HG03469 (cell line): ENCODE data around the gene KDM6B.

Source experiments
- ATAC-seq: cut with Tn5 transposase; IDR thresholded peaks from one replicate; pipeline ENCODE4 v1.9.1; 2021; ENCODE audit warnings: mild to moderate bottlenecking, moderate library complexity, moderate number of reproducible peaks; ENCODE audit not compliant: unreplicated experiment

Gene KDM6B

DNA sequence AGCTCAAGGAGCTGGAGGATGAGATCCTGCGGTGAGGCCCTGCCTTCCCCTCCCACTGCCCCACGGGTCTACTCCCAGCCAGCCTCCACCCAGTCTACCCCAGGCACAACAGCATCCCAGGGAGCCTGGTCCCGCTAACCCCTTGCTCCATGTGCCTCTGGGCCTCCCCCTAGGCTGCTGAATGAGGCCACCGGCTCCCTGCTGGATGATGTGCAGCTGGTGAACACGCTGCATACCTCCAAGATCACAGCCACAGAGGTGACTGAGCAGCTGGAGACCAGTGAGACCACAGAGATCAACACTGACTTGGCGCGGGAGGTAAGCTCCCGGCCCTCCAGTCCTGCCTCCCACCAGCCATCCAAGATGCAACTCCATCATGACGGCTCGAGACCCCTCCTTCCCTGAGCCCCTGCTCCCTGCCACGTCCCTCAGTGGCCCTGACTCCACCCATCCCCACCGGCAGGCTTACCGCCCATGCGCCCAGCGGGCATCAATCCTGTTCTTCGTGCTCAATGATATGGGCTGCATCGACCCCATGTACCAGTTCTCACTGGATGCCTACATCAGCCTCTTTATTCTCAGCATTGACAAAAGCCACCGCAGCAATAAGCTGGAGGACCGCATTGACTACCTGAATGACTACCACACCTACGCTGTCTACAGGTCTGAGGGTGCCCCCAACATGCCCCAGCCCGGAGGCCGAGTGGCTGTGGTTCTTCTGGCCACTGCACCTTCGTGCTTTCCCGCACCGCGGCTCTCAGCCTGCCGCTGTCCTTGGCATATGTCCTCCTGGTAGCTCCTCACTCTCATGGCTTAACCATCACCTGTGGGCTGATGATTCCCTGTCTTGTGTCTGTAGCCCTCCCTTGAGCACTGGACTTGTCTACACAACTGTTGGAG lies 15.0 kb upstream of the KDM6B start:
- ATAC-seq = no peak

DNA sequence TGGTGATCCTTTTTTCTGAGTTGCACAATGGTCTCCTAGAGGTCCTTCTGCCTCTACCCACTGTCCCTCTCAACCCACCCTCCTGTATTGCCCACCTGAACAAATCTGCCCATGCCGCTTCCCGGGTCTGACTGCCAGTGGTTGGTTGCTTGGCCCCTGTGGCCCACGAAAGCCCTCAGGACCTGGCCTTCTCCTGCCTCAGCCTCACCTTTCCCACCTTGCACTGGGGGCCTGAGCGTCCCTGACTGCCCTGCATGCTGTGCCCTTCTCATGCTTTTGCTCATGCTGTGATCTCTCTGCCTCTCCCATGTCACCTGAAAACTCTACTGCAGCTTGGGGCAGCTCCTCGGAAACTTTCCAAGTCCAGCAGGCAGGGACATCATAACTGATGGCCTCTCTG lies 13.8 kb upstream of the KDM6B start:
- no peak for ATAC-seq

DNA sequence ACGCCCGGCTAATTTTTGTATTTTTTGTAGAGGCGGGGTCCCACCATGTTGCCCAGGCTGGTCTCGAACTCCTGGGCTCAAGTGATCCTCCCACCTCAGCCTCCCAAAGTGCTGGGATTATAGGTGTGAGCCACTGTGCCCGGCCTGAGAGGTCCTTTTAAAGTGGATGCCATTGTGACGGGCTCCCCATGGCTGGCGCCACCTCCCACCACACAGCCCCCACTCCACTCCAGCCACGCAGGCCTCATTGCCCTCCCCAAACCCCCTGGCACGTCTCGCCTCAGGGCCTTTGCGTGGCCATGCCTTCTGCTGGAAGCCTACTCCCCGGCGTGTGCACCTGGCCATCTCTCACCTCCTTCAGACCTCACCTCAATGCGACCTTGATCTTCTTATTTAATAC lies 11.9 kb upstream of the KDM6B start:
- no peak for ATAC-seq

DNA sequence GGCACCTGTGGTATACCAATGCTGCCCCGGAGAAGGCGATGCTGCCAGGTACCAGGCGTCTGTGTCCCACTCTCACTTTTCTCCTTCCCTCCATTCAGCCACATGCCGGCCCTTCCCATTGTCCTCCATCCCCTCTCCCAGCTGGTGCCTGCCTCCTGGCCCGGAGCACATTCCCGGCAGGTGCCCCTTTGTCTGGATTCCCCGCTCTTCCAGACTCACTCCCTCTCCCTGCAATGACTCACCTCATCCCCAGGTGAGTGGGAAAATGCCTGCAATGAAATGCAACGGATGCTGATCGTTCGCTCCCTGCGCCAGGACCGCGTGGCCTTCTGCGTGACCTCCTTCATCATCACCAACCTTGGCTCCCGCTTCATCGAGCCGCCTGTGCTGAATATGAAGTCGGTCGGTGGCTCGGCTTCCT lies 10.4 kb upstream of the KDM6B start:
- no peak for ATAC-seq

DNA sequence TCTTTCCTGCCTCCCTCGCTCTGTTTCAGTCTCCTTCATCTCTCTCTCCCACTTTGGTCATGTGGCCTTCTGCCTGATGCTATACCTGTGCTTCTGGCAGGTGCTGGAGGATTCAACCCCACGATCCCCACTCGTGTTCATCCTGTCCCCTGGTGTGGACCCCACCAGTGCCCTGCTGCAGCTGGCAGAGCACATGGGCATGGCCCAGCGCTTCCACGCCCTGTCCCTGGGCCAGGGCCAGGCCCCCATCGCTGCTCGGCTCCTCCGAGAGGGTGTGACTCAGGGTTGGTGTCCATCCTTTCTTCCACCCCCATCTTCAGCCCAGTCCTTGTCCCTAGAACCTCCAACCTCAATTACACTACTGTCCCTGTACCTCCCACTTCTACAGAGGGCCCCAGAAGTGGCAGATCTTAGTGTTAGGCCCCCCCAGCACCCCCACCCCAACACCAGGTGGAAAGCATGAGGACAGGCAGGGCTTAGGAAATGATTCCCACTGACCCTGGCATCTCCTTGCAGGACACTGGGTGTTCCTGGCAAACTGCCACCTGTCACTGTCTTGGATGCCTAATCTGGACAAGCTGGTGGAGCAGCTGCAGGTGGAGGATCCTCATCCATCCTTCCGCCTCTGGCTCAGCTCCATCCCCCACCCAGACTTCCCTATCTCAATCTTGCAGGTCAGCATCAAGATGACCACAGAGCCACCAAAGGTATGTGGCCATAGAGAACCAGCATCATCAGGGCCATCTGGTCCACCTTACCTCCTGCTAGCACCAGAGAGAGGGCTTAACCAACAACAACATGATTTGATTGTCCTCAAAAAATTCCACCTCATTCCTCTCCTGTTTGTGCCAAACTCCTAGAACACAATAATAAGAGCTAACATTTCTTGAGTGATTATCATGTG lies 9.7 kb upstream of the KDM6B start:
- no peak for ATAC-seq

DNA sequence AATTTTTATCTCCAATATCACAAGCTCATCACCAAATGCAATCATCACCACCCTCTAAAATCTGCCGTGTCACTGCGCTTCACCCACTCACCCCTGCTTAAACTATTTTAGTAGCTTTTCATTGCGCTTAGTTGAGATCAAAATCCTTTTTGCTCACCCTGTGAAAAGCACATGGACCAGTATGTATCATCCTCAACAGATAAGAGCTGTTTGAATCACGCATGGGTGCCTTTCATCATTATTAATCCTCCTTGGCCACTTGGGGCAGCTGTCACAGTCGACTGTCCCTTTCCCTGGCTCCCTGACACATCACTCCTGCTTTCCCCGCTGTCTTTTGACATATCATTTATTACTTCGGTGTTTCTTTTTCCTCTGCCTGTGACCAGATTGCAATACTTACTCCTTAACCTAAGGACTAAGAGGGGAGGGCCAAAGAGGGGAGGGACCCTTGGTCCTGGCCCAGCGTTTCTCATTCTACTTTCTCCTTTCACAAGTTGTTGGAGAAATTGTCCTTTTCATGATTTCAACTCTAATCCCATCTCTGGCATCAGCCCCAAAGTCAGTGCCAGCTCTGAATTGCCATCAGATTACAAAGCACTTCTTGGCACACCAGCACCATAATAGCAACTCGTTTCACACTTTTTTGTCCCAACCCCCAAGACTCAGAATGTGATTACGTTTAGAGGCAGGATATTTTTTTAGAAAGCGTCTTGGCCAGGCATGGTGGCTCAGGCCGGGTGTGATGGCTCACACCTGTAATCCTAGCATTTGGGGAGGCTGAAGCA lies 8.6 kb upstream of the KDM6B start:
- no peak for ATAC-seq

DNA sequence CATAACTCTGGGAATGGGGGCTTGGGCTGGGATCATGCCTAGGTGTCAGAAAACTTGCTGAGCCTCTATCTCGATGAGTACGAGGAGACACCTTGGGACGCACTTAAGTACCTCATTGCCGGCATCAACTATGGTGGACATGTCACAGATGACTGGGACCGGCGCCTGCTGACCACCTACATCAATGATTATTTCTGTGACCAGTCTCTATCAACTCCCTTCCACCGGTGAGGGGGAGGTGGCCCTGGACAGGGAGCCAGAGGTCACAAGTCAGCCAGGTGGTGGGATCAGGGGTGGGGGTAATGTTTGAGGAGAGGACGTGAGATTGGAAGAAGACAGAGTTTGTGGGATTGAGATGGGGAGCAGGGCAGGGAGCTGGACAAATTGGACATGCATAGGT lies 3.4 kb upstream of the KDM6B start:
- ATAC-seq = no peak

DNA sequence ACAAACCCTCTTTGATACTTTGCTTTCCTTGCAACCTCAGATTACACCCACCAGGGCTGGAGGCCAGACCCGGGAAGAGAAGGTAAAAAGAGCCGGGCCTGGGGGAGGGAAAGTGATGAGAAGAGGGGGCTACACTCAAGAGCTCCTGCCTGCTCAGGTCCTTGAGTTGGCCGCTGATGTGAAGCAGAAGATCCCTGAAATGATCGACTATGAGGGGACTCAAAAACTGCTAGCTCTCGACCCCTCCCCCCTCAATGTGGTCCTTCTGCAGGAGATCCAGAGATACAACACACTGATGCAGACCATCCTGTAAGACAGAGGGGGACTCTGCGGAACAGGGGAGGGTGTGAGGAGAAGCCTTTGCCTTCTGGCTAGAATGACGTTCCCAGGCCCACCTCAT lies 2.8 kb upstream of the KDM6B start:
- ATAC-seq = no peak

DNA sequence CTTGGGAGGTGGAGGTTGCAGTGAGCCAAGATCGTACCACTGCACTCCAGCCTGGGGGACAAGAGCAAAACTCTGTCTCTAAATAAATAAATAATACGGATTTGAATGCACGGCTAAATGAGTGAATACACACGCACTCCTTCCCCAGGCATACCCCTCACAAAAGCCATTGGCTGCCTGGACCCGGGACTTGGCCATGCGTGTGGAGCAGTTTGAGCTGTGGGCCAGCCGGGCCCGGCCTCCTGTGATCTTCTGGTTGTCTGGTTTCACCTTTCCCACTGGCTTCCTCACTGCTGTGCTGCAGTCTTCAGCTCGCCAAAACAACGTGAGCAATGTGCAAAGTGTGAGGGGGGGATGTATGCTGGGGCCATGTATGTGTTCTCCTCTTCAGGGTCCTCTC lies 1.6 kb upstream of the KDM6B start:
- no peak for ATAC-seq

DNA sequence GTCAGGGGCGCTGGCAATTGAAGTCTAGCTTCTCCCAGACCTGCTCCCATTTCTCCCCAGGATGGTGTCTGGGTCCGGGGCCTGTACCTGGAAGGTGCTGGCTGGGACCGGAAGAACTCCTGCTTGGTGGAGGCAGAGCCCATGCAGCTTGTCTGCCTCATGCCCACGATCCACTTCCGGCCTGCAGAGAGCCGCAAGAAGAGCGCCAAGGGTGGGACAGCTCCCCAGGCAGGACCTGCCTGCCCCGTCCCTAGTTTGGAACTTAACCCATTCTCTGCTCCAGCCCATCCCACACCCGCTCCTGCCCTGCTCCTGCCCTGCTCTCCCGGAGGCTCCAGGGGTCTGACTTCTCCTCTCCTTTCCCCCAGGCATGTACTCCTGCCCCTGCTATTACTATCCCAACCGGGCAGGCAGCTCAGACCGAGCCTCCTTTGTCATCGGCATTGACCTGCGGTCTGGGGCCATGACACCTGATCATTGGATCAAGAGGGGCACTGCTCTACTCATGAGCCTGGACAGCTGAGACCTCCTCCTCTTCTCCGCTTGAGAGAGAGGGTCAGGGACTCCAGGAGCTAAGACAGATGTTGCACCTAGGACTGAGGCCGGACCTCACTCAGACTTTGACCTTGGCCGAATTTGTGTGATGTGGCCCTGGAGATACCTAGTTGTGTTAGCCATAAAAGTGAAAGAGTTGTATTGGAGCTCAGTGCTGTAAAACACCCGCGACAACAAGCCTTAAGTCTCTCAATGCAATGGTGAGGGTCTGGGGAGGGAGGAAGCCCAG lies 814 bp upstream of the KDM6B start:
- ATAC-seq = no peak

DNA sequence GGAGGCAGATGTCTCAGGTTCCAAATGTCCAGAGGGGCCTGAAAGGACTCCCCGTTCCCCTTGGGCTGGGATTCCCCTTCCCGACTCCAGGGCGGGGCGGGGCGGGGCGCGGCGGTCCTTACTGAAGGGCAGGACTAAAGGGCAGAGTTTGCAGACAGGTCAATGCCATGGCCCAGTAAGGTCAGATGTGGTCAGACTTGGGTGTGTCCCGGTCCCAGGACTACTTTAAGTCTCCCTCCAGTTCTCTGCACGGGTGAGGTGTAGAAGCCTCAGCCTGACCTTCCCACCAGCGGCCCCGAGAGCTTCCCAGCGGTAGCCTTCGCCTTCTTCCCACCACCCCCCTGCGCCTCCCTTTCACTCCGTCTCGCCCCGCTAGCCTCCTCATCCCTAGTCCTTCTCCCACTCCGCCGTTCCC lies 532 bp downstream of the KDM6B start:
- ATAC-seq = no peak

DNA sequence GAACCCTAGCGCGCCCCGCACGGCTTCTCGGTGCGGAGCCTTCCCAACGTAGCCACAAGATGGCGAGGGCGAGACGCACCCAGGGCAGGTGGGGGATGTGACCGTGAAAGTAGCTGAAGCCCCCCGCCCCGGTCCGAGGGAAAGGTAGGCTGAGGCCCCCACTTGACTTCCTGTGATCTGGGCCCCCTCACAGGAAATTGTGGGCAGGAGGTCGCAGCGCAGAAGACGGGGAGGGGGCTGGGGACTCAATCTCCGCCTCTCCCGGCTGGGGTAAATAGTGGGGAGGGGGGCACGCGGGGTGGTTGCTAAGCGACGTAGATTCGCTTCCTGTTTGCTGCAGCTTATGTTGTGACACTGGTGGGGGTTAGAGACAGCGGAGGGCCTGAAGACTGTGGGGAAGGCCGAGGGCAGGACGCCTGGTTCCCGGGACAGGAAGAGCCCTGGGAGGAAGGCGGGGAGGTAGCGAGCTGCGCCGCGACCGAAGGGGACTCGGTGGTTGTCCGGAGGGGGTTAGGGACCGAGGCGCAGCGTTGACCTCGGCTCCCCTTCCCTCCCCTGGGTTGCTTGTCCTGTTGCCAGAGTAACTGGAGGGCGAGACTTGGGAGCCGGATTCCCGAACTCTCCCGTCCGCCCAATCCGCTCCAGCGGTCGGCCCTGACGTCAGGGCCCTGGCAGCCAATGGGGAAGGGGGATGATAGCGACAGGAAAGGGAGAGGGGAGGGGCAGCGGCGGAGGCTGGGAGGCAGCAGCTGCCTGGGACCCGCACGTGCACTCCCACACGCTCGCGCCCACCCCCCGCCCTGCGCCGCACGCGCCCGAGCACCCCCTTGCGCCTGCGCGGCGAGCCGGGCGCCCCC lies 1.2 kb downstream of the KDM6B start:
- ATAC-seq = peak; percentile 28

DNA sequence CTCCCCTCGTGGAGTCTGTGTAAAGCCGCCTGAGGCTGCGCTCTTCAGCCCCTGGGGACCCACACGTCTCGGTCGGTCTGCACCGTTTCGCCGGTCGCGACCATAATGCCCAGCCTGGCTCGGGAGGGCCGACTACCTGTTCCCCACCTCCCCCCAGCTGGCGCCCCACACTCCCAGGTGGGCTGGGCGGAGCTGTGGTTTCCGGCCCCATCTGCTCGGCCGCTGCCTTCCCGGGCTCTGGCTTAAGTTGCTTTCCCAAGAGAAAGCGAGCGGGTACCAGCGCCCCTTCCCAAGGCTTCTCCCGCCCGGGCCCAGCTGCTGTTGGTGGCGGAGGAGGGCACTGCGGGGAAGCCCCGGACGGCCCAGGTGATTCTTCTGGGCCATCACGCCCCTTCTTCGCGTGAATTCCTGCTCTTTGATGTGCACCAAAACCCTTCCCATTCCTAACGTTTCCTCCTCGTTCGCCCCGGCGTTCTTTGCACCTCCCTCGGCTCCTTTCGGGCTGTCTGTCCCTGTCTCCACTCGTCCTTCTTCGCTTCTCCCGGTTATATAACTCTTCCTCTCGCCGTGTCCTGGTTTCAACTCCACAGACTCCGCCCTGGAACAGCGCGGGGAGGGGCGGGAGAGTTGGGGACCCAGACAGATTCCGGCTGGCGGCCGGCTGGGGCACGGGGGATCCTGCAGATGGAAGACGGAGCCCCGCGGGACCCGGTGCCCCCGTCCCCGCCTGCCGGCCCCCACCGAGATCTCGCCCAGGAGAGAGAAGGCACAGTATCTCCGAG lies 2.0 kb downstream of the KDM6B start:
- ATAC-seq = peak; percentile 15

DNA sequence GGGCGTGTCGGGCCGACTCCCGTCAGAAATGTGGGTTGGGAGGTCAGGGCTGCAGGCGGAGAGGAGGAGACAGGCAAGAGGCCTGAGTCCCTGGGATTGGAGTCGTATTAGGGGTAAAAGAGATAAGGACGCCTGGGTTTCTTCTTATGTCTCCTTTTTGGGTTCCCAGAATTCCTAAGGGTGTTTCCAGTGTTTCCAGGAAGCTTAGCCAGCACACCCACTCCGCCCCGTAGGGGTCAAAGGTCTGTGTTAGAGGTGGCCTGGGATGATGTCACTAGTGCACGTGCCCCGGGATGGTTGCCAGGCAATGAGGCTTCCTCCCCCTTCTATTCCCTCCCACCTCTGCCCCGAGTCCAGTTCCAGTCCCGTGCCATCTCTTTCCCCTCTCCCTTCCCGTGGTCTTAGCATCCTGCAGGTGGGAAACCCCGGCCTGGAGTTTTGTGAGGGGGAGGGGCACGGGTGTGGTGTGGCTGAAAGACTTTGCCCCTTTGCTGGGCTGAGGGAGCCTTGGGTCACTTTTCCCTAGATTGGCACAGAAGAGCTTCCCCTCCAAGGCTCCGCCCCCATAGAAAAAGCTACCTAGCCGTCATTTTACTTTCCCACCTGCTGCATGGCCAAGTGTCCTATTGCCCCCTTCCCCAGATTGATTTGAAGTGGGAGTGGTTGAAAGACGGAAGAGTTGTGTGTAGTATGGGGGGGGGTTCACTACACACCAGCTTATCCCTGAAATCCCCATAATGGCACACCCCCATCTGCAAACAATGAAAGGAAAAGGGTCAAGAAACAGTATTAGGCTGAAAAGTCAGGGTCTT lies 2.8 kb downstream of the KDM6B start:
- no peak for ATAC-seq

DNA sequence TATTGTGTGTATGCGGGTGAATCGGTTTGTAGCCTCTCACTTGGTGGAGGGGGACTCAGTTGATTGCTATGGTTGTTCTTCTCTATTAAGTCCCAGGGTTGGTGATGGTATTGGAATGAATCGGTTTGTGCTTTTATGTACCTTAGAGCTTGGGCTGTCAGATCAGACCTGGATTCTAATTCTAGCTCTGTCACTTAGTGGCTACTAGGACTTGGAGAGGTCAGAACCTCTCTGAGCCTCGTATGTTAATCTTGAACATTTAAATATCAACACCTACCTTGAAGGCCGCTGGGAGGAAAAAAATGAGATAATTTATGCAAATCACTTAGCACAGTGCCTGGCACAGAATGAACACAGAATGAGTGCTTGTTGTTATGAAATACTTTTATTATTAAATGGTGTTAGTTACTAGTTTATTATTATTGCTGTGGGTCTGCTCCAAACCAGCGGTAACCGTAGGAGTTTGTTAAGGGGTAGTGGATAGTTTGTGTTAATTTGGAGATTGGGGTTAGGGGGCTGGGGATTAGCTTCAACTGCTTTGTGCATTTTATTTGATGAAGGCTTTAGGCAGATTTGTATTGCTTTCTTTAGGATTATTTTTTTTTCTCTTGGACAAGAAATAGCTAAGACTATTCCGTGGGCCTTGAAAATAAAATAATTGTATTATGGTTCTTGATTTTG lies 3.5 kb downstream of the KDM6B start:
- no peak for ATAC-seq

DNA sequence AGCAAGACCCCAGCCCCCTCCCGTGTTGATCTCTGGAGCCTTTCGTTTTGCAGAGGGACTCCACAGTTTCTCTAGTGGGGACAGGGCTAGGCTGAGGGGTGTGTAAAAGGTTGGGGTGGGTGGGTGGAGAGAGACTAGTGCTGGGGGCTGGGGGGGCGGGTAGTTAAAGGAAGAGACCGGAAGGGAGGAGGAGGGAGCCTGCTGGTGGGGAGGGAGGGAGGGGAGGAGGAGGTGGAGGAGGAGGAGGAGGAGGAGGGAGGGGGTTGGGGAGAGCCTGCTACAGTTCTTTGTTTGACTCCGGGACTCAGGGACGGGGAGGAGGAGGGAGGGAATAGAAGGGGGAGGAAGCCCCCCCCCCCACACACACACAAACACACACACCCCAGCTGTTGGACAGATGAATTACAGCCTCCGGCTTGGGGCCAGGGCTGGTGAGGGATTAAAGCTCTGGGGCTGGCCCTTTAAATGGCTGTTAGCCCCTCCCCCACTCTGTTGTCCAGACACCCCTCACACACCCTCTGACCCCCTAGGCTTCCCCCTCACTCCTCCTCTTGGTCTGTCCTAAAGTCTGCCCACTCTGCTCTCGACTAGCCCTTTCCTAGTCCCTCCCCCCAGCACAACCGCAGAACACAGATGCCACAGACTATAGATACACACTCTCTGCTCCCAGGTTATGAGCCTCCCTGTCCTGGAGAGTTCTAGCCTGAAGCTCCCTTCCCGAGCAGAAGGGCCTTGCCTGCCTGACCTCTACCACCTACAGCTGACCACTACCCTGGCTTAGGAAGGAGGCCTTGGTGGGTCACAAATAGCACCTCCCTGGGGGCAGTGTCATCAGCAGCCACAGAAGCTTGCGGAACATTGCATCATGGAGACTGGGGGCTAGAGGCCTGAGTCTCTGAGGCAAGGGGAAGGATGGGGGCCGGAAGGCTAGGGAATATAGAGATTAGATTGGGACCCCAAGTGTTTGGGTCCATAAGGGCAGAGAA lies 4.4 kb downstream of the KDM6B start:
- no peak for ATAC-seq
